Stomach (tissue), 4 donors: ENCODE measurements around the gene PRKN.

Experiments used
- CTCF ChIP-seq, 7 experiments: fragments of 450-650 bp in 4 of 7; fragments of 200-600 bp in 3 of 7; sonication (generic) in 3 of 7; IDR thresholded peaks; one replicate each; pipeline ENCODE4 v1.5.1; 2016 to 2019; ENCODE audit warnings: antibody characterized with exemption in 7 of 7, control low read depth in 2 of 7, mild to moderate bottlenecking in 1 of 7
- EP300 ChIP-seq: sonication (generic); formaldehyde crosslinking; IDR thresholded peaks from one replicate; pipeline ENCODE4 v1.6.1; 2017; ENCODE audit warnings: antibody characterized with exemption
- POLR2A ChIP-seq, 4 donors: fragments of 450-650 bp; IDR thresholded peaks; one replicate each; pipeline ENCODE4 v1.6.1; 2016; ENCODE audit warnings: antibody characterized with exemption in 4 of 4, control low read depth in 2 of 4, mild to moderate bottlenecking in 1 of 4, moderate library complexity in 1 of 4
- POLR2AphosphoS5 ChIP-seq, 3 donors: sonication (generic); formaldehyde crosslinking; IDR thresholded peaks; one replicate each; pipeline ENCODE4 v1.6.1; 2016; ENCODE audit warnings: antibody characterized with exemption in 3 of 3

- TF ChIP-seq CTCF (IDR thresholded peaks at IDR 0.05) = no peak
- no peak for TF ChIP-seq POLR2AphosphoS5 (IDR thresholded peaks at IDR 0.05)
- no peak for TF ChIP-seq POLR2A (IDR thresholded peaks at IDR 0.05)
- no peak for TF ChIP-seq EP300
These were observed 433.5 kb downstream of the PRKN start for GRCh38 chr6:162294029-162294428.
